Gastrocnemius medialis (tissue), 4 donors: ENCODE results near the gene E2F3.

ENCODE experiments used
- CTCF ChIP-seq, 5 experiments: fragments of 450-650 bp in 3 of 5; fragments of 200-600 bp in 2 of 5; sonication (generic) in 2 of 5; IDR thresholded peaks in 4 of 5; conservative IDR thresholded peaks in 1 of 5; 1 replicate in 4 of 5; 2 replicates in 1 of 5; pipeline ENCODE4 v1.5.1; 2016 to 2019; ENCODE audit warnings: antibody characterized with exemption in 5 of 5, mild to moderate bottlenecking in 3 of 5, moderate library complexity in 3 of 5
- POLR2A ChIP-seq, 2 donors: fragments of 450-650 bp; IDR thresholded peaks; one replicate each; pipeline ENCODE4 v1.6.1; 2017; ENCODE audit warnings: antibody characterized with exemption in 2 of 2, mild to moderate bottlenecking in 2 of 2, moderate library complexity in 2 of 2

DNA sequence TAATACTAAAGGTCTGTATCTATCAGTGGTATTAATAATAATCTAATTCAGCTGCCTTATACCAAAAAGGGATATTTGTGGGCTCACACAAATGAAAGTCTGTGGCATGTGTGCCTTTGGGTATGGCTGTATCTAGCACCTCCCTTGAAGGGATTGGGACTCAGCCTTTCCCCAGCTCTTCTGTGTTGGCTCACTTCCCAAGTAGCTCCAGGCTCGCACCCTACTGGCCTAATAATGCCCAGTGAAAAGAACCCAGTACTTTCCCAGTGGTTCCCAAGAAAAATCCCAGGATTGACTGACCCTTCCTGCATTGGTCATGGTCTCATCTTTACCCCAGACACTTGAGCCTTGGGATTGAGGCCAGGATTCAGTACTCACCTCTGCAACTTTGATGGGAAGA lies 71.8 kb downstream of the E2F3 start:
- TF ChIP-seq CTCF (IDR thresholded peaks at IDR 0.05 in 4 of 5, conservative IDR thresholded peaks at IDR 0.05 in 1 of 5) (no peak), POLR2A (IDR thresholded peaks at IDR 0.05) (no peak)
